ENCODE results near the gene DDX28. TPM values are rescaled to one million over a fixed set of nuclear protein-coding genes. Genes with fewer than 3 reads are reported as not detected.

The DDX28 gene
- total RNA-seq, 2 experiments from 2014 or later = 16.6 to 17.3 TPM

DNA sequence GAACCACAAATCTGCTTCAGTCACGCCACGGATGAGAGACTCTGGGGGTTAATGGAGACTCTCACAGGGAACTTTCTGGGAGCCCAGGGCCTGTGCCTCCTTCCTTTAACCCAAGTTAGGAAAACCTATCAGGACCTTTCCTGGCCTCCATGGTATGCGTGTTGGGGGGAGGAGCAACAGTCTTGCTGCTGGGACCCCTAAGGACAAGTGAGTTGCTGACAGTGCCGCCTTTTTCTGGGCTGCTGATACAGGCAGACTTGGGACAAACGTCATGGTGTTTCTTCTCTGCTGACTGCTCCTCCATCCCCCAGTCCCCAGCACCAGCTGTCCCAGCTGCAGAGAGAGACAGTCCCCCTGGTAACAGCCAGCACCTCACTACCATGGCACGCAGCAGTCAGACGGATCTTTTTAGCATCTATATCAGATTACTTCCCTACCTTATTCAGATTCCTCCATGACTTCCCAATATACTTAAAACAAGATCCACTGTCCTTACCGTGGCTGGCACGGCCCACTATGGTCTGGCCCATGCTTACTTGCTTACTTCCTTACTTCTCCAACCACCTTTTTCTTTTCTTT, 13.8 kb downstream of the DDX28 start:
- Mint-ChIP-seq H3K27me3 (no peaks in the 10 kb centered on the region), H3K9me3 (no peaks in the 10 kb centered on the region), H3K36me3 (ENCODE audit: low read depth) (no peaks in the 10 kb centered on the region), H3K27ac (no peak overlapping the region), H3K4me3 (no peak overlapping the region), H3K4me1 (ENCODE audit: low read depth) (peaks cover 29% of the 10 kb centered on the region)
- ATAC-seq (no peak), DNase-seq (no peak)
- ChIA-PET POLR2A (interaction anchor here (1.5 kb wide), 1 partner anchor 13 kb away, joined by 8 read pairs; the partner anchor contains the start of genes DDX28 and DUS2), CTCF (interaction anchor here (0.7 kb wide), 1 partner anchor 9 kb away, joined by 3 read pairs; no protein-coding TSS in a partner anchor)
- intact Hi-C loops (cut with micrococcal nuclease) = no loop called here
- TF ChIP-seq, protein P1, sequence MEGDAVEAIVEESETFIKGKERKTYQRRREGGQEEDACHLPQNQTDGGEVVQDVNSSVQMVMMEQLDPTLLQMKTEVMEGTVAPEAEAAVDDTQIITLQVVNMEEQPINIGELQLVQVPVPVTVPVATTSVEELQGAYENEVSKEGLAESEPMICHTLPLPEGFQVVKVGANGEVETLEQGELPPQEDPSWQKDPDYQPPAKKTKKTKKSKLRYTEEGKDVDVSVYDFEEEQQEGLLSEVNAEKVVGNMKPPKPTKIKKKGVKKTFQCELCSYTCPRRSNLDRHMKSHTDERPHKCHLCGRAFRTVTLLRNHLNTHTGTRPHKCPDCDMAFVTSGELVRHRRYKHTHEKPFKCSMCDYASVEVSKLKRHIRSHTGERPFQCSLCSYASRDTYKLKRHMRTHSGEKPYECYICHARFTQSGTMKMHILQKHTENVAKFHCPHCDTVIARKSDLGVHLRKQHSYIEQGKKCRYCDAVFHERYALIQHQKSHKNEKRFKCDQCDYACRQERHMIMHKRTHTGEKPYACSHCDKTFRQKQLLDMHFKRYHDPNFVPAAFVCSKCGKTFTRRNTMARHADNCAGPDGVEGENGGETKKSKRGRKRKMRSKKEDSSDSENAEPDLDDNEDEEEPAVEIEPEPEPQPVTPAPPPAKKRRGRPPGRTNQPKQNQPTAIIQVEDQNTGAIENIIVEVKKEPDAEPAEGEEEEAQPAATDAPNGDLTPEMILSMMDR (IDR thresholded peaks at IDR 0.05) = no peak

DNA sequence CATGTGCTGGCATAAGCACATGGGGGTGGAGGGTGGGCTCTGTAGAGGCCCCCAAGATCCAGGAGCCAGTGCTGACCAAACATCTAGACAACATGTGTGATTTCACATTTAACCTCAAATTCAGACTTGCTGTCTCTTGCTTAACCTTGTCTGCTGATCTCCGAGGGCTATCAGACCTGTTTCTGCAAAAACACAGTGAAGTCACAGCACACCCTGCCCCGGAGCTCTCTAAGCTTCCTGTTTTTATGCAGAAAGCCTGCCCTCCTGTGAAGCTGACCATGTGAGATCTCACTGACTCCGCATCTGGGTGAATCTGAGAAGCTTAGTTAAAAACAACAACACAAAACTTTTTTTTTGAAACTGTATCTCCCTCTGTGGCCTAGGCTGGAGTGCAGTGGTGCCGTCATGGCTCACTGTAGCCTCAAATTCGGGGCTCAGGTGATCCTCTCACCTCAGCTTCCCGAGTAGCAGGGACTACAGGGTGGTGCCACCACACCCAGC, 17.2 kb downstream of the DDX28 start:
- intact Hi-C loops (cut with micrococcal nuclease) = no loop called here
- H3K4me3 Mint-ChIP-seq = no peak overlapping the region
- POLR2A ChIA-PET = interaction anchor here (0.6 to 3.1 kb wide), 5 partner anchors 10 to 74 kb away, joined by 3 to 23 read pairs (median 3); partner anchors contain the start of genes DDX28 and DUS2
- peak overlapping the region; percentile 95 for H3K27ac Mint-ChIP-seq
- H3K36me3 Mint-ChIP-seq (ENCODE audit: low read depth) = no peaks in the 10 kb centered on the region
- DNase-seq (peak; percentile 44), ATAC-seq (peak; percentile 77)
- TF ChIP-seq, protein P1 (IDR thresholded peaks at IDR 0.05) = no peak
- peaks cover 24% of the 10 kb centered on the region for H3K4me1 Mint-ChIP-seq (ENCODE audit: low read depth)
- H3K9me3 Mint-ChIP-seq = no peaks in the 10 kb centered on the region
- H3K27me3 Mint-ChIP-seq = no peaks in the 10 kb centered on the region
- CTCF ChIA-PET = interaction anchor here (0.7 to 2.7 kb wide), 3 partner anchors 12 to 224 kb away, joined by 3 to 16 read pairs (median 6); no protein-coding TSS in a partner anchor

DNA sequence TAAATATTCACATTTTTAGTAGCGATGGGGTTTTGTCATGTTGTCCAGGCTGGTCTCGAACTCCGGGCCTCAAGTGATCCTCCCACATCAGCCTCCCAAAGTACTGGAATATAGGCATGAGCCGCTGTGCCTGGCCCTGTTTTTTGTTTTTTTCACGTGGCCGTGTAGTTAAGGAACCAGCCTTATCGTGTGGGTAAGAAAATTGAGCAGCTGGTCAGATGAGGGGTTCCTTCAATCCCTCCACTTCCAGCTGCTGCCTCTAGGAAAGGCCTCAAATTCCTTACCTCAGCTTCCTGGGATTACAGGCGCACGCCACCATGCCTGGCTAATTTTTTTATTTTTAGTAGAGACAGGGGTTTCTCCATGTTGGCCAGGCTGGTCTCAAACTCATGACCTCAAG, 17.8 kb downstream of the DDX28 start:
- H3K4me1 Mint-ChIP-seq (ENCODE audit: low read depth) = peaks cover 29% of the 10 kb centered on the region
- ChIA-PET POLR2A (interaction anchor here (0.9 to 3.1 kb wide), 4 partner anchors 8 to 17 kb away, joined by 3 to 23 read pairs (median 5); partner anchors contain the start of genes DDX28 and DUS2), CTCF (interaction anchor here (0.7 to 2.7 kb wide), 5 partner anchors 11 to 225 kb away, joined by 3 to 16 read pairs (median 6); no protein-coding TSS in a partner anchor)
- H3K27ac Mint-ChIP-seq = peak overlapping the region; percentile 95
- intact Hi-C loops (cut with micrococcal nuclease) = no loop called here
- TF ChIP-seq, protein P1 (IDR thresholded peaks at IDR 0.05) = no peak
- H3K27me3 Mint-ChIP-seq = no peaks in the 10 kb centered on the region
- DNase-seq (no peak), ATAC-seq (no peak)
- H3K9me3 Mint-ChIP-seq = no peaks in the 10 kb centered on the region
- H3K36me3 Mint-ChIP-seq (ENCODE audit: low read depth) = no peaks in the 10 kb centered on the region
- H3K4me3 Mint-ChIP-seq = no peak overlapping the region

DNA sequence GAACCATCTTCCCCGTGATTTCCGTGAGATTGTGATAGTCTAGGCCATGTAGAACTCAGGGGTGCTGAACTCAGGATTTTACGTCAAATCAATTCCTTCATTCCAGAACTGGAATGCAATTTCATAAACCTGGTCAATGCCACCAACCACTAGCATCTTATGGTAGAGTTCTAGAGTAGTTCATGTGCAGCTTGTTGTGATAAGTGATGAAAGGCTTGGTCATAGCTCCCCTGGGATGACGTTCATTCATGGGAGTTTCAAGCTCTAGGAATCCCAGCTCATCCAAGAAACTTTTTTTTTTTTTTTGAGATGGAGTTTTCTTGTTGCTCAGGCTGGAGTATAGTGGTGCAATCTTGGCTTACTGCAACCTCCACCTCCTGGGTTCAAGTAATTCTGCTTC, 20.0 kb downstream of the DDX28 start:
- Mint-ChIP-seq H3K4me1 (ENCODE audit: low read depth) (peaks cover 47% of the 10 kb centered on the region), H3K4me3 (no peak overlapping the region), H3K27me3 (no peaks in the 10 kb centered on the region), H3K27ac (no peak overlapping the region), H3K36me3 (ENCODE audit: low read depth) (peaks cover 3% of the 10 kb centered on the region), H3K9me3 (no peaks in the 10 kb centered on the region)
- ChIA-PET POLR2A (interaction anchor here (1.0 to 2.0 kb wide), 4 partner anchors 10 to 34 kb away, joined by 4 to 7 read pairs (median 4); partner anchors contain the start of genes DDX28 and DUS2), CTCF (interaction anchor here (0.6 to 2.0 kb wide), 7 partner anchors 9 to 225 kb away, joined by 3 to 7 read pairs (median 5); no protein-coding TSS in a partner anchor)
- intact Hi-C loops (cut with micrococcal nuclease) = no loop called here
- TF ChIP-seq, protein P1 (IDR thresholded peaks at IDR 0.05) = no peak
- ATAC-seq (no peak), DNase-seq (no peak)

DNA sequence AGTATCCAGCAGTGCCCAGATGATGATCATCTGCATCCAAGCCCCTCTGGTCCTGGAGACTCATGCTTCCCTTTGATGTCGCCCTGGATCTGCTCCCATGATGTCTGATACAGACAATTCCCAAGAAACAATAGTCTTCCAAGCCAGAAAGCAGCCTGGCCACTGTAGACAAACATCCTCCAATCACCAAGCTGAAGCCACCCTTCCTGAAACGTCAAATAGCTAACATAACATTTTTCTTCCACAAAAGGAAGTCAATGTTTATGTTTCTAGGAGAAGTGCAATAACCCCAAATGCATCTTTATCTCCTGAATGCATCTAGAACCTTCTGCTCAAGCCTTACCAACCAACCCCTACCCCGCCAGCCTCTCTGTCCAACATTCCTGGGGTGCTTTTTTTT, 22.6 kb downstream of the DDX28 start:
- peaks cover 53% of the 10 kb centered on the region for H3K4me1 Mint-ChIP-seq (ENCODE audit: low read depth)
- H3K9me3 Mint-ChIP-seq = no peaks in the 10 kb centered on the region
- TF ChIP-seq, protein P1 (IDR thresholded peaks at IDR 0.05) = no peak
- peaks cover 5% of the 10 kb centered on the region for H3K36me3 Mint-ChIP-seq (ENCODE audit: low read depth)
- H3K4me3 Mint-ChIP-seq = no peak overlapping the region
- ATAC-seq = no peak
- ChIA-PET CTCF (interaction anchor here (0.6 to 1.0 kb wide), 3 partner anchors 8 to 488 kb away, joined by 3 to 4 read pairs (median 3); no protein-coding TSS in a partner anchor), POLR2A (interaction anchor here (0.8 to 1.4 kb wide), 6 partner anchors 9 to 23 kb away, joined by 3 to 4 read pairs (median 3); partner anchors contain the start of gene DUS2)
- peak overlapping the region; percentile 82 for H3K27ac Mint-ChIP-seq
- intact Hi-C loops (cut with micrococcal nuclease) = no loop called here
- no peak for DNase-seq
- no peaks in the 10 kb centered on the region for H3K27me3 Mint-ChIP-seq
